Effector CD4-positive, alpha-beta T cell (primary cell): ENCODE measurements around the gene FOXD4. TPM values are rescaled to one million over a fixed set of nuclear protein-coding genes. Genes with fewer than 3 reads are reported as not detected.
"Not testable (repeated sequence)": the region's sequence is repeated elsewhere in the genome, so short reads cannot be mapped to it uniquely, and the experiment has no call there.

ENCODE experiments used
- DNase-seq: peaks from one replicate; pipeline ENCODE4 v3.0.0-alpha.2; 2020
- total RNA-seq: gene quantifications from one replicate; lab custom pipeline; 2026; lab: John Stamatoyannopoulos, UW

FOXD4 gene
- not detected for total RNA-seq

DNA sequence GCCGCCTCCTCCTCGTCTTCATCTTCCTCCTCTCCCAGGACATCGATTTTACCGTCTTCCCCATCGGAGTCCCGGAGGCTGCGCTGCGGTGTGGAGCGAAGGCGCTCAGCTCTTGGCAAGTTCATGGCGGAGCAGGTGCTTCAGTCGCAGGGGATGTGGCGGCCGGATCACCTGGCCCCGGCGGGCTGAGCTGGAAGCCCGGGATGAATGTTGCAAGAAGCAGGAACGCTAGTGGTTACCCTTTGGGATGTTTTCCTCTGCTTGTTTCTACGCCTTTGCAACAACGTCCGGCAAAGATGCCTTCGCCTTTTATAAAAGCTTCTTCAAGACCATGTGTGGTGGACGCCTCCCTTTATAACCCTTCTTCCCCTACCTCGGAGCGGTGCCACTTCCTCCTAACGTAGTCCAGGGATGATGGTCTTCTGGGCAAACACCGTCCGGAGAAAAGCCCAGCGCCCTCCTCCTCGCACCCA is at the start of gene FOXD4:
Gene FOXD4, minus strand, starts transcription at position 423 of the 473 bp plus-strand sequence. Its CDS starts 298 bp downstream, at position 125.
- DNase-seq, result not testable (repeated sequence)

DNA sequence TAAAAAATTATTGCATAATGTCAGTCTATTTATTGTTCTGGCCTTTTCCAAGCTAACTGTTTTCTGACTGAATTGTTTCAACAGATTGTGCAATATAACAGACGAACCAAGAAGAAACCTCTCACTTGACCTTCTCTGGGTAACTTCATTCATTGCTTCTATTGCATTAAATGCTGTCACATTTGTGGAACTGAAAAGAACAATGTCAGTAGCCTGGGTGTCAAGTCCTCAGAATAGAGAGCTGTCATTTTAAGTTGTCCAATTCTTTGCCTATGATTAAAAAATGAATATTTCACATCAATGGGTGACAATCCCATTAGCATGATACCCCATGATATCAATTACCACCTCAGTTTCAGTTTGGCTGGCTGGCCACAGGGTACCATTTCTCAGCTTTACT is 41.7 kb upstream of the FOXD4 start:
- not testable (repeated sequence) for DNase-seq

DNA sequence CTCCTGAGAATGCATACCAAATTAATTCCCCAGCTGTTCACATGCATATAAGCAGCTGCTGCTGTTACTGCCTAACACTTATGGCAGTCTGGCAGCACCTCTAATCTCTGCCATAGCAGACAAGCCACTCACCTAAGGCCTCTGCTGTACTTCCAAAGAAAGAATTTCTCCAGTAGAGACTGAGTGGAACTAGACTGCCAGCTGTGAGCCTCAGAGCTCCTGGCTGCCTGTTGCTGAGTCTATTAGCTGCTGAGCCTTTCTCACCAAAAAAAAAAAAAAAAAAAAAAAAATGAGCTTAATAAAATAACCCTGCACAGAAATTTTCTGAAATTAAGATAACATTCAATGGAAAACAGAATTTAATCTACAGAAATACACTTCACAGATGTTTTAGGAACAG is 33.0 kb upstream of the FOXD4 start:
- DNase-seq, result not testable (repeated sequence)

DNA sequence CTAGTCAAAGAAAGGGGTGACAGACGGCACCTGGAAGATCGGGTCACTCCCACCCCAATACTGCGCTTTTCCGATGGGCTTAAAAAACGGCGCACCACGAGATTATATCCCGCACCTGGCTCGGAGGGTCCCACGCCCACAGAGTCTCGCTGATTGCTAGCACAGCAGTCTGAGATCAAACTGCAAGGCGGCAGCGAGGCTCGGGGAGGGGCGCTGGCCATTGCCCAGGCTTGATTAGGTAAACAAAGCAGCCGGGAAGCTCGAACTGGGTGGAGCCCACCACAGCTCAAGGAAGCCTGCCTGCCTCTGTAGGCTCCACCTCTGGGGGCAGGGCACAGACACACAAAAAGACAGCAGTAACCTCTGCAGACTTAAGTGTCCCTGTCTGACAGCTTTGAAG is 21.7 kb upstream of the FOXD4 start:
- not testable (repeated sequence) for DNase-seq

DNA sequence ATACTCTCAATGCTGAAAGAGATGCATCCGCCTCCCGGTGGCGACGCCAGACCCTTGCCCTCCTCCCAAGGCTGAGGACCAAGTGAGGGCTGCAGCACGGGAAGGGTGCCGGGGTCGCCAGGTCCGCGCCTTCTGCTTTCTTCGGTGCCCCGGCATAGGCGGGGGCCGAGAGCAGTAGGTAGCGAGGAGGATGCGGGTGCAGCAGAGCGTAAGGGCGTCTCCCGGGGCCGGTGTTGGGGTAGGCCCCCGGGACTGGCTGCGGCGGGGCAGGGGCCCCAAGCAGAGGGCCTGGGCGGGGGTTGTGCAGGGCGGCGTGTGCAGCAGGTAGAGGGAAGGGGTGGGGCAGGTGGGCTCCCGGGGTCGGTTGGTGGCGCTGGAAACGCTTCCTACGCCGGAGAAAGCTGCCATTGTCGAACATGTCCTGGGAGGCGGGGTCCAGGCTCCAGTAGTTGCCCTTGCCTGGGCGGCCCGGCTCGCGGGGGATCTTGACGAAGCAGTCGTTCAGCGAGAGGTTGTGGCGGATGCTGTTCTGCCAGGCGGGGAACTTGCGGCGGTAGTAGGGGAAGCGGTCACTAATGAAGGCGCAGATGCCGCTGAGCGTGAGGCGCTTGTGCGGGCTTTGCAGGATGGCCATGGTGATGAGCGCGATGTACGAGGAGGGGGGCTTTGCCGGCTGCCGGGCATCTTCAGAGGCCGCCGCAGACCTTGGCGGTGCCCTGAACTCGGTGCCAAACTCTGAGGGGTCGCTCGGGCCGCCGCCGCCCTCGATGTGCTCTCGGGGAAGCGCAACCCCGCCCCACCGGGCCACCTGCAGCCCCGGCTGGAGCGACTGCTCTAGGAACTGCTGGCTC is 848 bp downstream of the FOXD4 start:
- DNase-seq, result not testable (repeated sequence)

DNA sequence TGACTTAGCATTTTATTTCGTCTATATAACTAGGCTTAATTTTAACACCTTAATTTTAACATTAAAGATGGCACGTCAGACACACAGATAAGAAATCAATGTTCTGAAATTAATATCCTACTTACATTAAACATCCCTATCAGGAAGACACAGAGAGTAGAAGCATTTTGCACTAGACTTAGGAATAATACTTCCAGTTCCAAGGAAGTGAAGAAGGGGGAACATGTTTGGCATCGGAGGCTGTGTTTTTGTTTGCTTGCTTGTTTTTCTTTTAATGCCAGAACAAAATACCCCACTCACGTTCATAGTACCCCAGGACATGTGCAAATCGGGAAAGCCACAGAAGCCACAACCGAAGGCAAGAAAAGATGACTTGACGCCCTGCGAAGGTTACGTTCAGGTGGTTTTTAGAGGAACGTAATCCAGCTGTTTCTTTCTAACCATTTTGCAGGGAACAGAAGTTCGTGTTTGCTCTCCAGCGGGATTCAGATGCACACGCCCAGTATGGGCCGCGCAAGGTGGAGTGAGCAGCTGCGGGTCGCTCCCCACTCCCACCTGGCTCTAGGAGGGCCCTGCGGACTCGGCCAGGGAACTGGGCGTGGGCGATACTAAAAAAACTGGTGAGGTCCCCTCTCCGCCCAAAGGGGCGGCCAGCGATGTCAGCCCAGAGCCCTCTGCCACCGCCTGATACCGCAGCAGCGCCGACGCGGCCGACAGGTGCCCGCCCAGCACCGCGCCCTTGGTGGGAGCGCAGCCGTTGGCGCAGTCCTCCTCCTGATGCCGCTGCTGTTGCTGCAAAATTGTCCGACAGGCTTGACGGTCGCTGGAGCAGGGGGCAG is 1.8 kb downstream of the FOXD4 start:
- DNase-seq, result not testable (repeated sequence)

DNA sequence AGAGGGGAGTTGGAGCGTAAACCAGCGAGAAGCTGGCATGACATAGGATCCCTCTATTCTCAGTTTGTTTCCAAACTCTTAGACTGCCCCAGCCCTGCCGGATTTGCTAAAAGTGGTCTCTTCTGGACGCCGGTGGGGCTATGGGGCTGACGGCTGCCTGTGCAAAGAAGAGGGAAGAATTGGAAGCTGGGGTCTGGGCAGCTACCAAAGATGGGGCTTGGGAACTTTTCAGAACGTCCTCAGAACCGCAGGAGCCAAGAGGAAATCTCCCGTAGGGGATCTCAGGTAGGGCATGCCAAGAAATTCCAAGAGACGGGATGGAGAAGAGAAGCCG is 3.1 kb downstream of the FOXD4 start:
- not testable (repeated sequence) for DNase-seq

DNA sequence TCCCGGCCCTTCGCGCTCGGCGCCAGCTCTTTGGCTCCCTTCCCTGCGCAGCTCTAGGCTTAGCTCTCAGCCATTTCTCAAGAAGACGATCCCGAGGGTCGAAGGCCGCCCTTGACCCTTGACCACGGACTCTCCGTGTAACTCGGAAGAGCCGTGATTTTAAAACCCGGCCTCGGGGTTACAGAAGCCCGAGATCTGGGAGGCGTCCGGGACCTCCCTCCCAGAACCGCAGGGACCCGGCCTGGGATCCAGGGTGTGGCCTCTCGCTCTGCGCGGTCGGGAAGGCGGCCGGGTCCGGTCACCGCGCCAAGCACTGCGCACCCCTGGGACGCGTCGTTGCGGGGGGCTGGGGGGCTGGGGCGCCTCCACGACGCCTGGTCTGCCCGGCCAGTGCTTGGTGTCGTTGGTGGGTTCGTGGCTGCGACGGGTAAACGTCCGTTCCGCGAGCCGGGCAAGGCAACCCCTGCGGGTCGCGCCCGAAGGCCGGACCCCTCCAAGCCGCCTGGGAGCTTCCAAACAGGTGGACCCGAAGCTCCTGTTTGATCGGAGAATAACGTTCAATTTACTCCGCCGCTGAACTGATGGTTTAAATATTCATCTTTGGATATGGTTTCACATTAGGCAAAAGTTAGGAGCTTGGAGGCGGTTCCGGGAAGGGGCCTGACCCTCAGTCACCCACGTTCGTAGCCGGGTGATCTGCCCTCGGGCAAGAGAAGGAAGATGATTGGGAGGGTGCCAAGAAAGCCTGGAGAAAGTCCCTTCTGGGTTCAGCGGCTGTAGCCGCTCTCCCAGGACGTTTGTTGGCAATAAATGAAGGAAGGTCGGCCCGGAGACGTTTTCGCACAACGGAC is 3.7 kb downstream of the FOXD4 start:
- not testable (repeated sequence) for DNase-seq

DNA sequence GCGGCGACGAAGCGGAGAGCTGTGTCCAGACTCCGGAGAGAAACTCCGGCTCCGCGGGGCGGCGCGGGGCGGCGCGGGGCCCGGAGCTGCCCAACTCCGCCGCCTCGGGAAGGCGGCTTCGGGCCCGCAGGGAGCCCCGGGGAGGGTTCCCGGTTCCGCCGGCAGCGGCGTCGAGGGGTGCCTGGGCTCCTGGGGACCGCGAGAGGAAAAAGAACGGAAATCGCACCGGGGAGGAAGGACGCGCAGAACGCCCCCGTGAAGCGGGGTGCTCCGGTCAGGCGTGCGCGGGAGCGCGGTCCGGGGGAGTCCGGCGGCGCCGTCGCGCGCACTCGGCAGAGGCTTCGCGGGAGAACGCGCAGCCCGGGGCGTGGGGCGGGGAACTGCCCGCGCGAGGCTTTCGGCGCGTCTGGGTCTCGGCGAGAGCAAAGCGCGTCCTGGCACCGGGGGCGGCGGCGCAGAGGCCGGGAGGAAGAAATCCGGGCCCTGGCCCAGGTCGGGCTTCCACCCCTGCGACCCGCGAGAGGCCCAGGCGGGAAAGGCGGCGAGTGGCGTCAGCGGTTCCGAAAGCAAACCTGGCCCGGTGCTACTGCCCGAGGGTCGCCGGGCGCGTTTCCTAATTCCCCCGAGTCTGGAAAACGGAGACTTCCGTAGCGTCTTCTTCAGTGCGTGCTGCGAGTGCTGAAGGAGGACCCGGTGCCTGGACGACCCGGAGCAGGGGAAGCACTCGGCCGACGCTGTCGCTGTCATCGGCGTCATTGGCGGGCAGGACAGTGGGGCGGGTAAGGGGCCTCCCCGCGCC is 4.5 kb downstream of the FOXD4 start:
- DNase-seq, result not testable (repeated sequence)

DNA sequence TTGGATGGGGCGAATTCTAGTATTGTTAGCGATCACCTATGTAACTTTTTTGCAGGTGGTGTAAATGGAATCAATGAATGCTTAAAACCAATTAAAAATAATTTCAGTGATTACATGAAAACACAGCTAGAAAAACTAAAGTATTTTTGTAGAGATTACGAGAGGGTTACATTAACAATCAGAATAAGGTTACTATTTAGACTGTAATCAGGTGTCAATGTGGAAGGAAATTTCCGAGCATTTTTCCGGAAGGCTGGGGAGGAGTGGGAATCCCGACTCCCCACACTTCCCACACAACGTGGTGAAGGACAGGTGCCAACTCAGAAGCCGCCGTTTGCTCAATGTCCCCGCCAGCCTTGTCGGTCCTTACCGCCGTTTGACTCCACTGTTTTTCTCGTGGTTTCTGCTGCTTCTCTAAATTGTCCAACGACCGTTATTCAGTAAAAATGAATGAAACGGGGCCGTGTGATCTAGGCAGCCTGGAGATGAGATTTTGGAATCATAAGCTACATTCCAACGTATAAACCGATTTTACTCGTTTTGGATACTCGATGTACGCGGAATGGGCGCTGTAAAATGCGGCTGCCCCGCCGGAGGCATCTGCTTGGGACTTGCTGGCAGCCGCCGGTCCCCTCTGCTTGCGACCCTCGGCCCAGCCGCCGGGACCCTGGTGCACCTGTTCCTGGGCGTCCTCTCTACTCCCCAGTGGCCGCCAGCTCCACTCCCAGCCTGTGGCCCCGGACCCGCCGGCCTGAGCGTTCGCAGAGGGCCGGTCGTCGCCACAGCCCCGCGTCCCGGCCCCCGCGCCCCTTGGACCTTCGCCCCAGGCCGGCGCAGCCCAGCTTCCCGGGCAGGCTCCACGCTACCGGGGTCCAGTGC is 5.4 kb downstream of the FOXD4 start:
- not testable (repeated sequence) for DNase-seq

DNA sequence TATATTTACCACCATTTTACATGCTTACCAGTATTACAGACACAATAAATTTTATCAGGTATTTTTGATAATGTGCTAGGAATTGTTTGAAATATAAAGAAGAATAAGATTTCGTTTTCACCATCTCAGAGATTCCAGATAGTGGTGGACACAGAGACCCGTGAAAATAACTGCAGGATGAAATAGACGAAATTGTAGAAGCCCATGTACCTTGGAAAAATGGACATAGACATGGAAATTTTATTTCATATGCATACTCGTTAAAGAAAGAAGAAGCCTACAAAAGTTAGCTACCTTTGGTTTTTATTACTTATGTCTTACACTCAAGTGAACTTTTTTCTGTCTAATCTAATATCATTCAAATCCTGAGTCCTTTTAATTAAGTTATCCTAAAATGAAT is 7.5 kb downstream of the FOXD4 start:
- DNase-seq, result not testable (repeated sequence)

DNA sequence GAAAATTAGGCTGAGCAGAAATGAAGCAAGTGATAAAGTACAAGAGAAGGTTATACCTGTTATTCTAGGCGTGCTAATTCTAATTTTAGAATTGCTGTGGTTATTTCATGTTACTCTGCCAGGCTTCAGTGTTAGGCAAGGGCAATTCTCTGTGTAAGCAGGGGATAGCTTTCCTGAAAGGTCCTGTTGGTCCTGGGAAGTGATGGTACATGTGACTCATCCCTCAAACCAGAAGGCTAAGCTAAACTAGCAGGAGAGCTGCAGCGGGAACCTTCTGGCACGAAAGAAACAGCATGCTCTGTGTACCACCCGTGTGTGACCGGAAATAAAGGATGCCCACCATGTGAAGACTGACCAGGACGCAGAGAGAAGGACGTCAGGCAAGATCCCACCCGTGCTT is 8.7 kb downstream of the FOXD4 start:
- DNase-seq, result not testable (repeated sequence)

DNA sequence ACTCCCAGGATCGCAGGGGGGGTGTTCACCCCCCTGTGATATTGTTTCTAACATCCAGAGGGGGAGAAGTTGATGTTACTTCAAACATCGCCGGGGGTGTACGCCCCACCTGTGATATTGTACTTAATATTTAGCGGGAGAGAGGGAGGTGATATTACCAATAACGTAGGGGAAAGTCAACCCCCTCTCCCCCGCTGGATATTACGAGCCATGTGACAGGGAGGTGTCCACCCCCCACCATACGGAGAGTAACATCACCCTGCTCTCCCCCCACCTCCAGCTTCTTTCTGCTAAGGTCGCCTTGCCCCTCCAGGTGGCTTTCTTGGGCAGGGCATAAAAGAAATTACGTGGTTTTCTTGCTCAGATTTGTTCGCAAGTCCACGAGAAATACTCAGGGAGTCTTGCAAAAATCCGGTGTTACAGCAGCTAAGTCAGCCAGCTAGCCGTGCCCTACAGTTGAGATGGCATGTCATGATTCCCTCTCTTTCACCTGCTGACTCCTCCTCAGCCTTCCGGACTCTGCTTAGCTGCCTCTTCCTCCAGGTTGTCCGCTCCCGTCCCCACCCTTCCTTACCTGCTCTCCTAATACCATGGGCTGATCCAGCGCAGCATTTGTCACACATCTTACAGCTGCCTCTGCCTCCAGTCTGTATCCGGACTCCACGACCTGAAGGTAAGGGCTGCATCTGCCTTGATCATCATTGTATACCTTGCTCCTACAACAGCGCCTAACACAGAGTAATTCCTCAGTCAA is 9.3 kb downstream of the FOXD4 start:
- not testable (repeated sequence) for DNase-seq

DNA sequence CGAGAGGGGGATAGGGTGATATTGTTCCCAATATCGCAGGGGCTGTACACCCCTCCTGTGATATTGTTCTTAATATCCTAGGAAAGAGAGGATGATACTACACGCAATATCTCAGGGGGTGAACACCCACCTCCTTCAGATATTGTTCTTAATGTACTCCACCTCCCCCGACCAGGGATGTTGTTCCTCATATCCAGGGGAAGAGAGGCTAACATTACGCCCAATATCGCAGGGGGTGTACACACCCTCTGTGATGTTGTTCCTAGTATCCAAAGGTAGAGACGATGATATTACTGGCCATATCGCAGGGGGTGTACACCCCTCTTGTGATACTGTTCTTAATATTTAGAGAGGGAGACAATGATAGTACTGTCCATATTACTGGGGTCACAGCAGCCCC is 12.2 kb downstream of the FOXD4 start:
- not testable (repeated sequence) for DNase-seq

DNA sequence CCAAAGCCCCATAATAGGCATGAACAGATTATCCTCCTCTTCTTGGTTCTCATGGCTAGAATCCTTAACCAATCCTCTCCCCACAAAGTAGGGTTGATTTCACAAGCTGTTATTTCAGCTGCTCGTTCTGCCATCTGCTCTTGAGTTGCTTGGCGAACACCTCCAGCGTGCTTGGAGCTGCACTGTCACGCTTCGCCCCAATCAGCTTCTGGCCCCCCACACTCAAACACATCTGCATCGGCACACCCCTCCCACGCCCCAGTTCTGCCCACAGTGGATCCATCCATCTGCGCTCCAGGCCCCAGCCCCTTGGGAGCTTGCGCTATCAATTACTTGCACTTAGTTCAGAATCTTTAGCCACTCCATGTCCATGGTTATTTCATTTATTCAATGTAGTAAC is 17.8 kb downstream of the FOXD4 start:
- DNase-seq, result not testable (repeated sequence)

DNA sequence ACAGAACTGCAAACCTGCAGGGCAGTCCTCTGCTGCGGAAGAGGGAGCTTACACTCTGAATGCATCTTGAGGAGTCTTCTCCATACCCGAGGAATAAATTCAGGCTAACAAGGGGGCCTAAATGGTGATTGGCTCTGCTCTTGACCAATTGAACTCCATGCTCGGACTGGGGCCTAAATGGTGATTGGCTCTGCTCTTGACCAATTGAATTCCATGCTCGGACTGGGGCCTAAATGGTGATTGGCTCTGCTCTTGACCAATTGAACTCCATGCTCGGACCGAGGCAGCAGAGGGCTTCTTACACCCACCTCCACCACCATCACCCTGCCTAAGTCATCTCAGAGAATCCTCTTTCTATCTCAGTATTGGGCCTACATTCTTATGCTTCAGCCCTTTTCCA is 18.4 kb downstream of the FOXD4 start:
- not testable (repeated sequence) for DNase-seq

DNA sequence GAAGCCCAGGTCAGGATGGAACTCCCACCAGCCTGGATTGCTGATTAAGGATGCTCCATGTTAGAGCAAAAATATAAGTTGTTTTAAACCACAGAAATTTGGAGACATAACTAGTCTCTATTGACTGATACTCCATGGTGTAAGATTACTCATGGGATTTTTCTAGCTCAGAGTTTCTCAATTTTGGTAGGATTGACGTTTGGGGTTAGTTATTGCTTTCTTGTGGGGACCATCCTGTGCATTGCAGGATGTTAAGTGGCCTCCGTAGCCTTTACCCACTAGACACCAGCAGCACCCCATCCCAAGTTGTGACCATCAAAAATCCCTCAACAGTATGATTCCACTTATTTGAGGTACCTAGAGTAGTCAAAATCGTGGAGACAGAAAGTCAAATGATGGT is 19.4 kb downstream of the FOXD4 start:
- not testable (repeated sequence) for DNase-seq

DNA sequence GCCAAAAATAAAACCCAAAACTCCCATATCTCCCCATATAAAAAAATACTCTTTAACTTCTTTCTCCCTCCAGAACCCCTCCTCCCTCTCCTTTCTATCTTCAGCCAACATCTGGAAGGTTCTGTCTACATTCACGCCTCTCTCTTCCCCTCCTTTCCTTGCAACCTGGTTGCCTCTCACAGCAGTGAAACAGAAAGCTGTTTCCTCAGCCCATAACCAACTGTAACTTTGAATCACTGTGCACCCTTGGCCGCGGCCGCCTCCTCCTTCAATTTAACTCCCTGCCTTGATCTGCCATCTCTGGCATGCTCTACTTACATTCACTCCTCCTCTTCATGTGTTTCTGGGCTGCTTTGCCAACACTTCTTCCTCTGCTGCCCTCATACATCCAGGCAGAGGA is 23.2 kb downstream of the FOXD4 start:
- not testable (repeated sequence) for DNase-seq

DNA sequence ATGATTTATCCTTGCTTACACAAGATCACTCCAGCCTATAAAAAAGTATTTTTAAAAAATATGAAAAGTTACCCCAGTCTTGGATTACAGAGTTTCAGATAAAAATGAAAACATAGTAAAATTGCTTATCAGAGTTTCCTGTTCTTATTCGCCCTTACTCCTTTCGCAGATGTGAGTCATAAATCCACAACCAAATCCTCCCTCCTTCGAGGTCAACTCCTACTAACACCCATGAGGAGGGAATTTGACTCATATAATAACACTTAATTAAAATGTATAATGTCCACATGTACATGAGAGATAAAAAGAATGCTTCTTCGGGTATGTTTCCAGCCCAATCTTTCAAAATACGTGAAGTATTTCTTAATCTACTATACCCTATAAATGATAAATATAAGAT is 23.9 kb downstream of the FOXD4 start:
- not testable (repeated sequence) for DNase-seq

DNA sequence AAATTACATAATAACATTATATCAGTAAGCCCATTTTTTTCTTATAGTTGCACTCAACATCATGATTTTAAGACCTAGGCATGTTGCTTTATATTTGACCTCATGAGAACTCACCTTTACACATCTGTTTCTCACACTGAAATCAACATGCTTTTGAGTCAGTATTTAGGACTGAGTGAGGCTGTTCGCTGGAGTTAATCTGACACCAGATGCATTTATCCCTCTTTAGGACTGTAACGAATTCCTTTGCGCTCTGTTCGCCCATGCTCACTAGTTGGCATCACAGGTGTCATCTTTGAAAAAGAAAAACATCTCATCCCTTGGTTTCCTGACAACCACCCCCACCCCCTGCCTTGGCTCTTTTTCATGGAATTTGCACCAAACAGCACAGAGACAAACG is 24.3 kb downstream of the FOXD4 start:
- DNase-seq, result not testable (repeated sequence)
